HG02852 (cell line): ENCODE results near the gene SLC6A19.
"Not testable (repeated sequence)": the region's sequence is repeated elsewhere in the genome, so short reads cannot be mapped to it uniquely, and the experiment has no call there.

ENCODE experiments used
- ATAC-seq: cut with Tn5 transposase; IDR thresholded peaks from one replicate; pipeline ENCODE4 v1.9.1; 2021; ENCODE audit warnings: mild to moderate bottlenecking, moderate library complexity; ENCODE audit not compliant: unreplicated experiment

SLC6A19 gene

GRCh38 chr5:1220351-1220750 lies 19.0 kb downstream of the SLC6A19 start:
- ATAC-seq: no peak

- no peak for ATAC-seq
Measured at GRCh38 chr5:1220831-1221230, 19.4 kb downstream of the SLC6A19 start.

- no peak for ATAC-seq
Measured at GRCh38 chr5:1221721-1222120, 20.3 kb downstream of the SLC6A19 start.

- ATAC-seq: no peak
Measured at GRCh38 chr5:1222147-1222546, 20.8 kb downstream of the SLC6A19 start.

- ATAC-seq: no peak
Measured at GRCh38 chr5:1222621-1223277, 21.4 kb downstream of the SLC6A19 start.

GRCh38 chr5:1223278-1223670 lies 21.9 kb downstream of the SLC6A19 start:
- no peak for ATAC-seq

GRCh38 chr5:1224631-1225030 lies 23.2 kb downstream of the SLC6A19 start:
- ATAC-seq: no peak

GRCh38 chr5:1225081-1225480 lies 23.7 kb downstream of the SLC6A19 start, which contains the start of gene SLC6A18:
Gene SLC6A18 (plus strand): TSS chr5:1225381. CDS start chr5:1225478, 97 bp downstream.
- no peak for ATAC-seq

GRCh38 chr5:1226231-1226630 lies 24.8 kb downstream of the SLC6A19 start:
- ATAC-seq: no peak

GRCh38 chr5:1226839-1227581 lies 25.6 kb downstream of the SLC6A19 start:
- ATAC-seq: no peak

GRCh38 chr5:1227667-1228066 lies 26.3 kb downstream of the SLC6A19 start:
- ATAC-seq: no peak

- no peak for ATAC-seq
Measured at GRCh38 chr5:1228120-1228519, 26.7 kb downstream of the SLC6A19 start.

GRCh38 chr5:1229023-1229422 lies 27.6 kb downstream of the SLC6A19 start:
- ATAC-seq: not testable (repeated sequence)

GRCh38 chr5:1229822-1230221 lies 28.4 kb downstream of the SLC6A19 start:
- ATAC-seq: no peak

GRCh38 chr5:1230551-1230950 lies 29.2 kb downstream of the SLC6A19 start:
- ATAC-seq: no peak

GRCh38 chr5:1231354-1231905 lies 30.0 kb downstream of the SLC6A19 start:
- no peak for ATAC-seq

- no peak for ATAC-seq
Measured at GRCh38 chr5:1232780-1233179, 31.4 kb downstream of the SLC6A19 start.

GRCh38 chr5:1235379-1235778 lies 34.0 kb downstream of the SLC6A19 start:
- no peak for ATAC-seq

GRCh38 chr5:1235838-1236237 lies 34.4 kb downstream of the SLC6A19 start:
- ATAC-seq: no peak

- no peak for ATAC-seq
Measured at GRCh38 chr5:1239505-1240251, 38.3 kb downstream of the SLC6A19 start.

- ATAC-seq: no peak
Measured at GRCh38 chr5:1240496-1241260, 39.3 kb downstream of the SLC6A19 start.
